Measurements from ENCODE around the gene ALDH7A1. TPM values are rescaled to one million over a fixed set of nuclear protein-coding genes. Genes with fewer than 3 reads are reported as not detected.

ALDH7A1 gene
- total and polyA plus RNA-seq, 2 experiments from 2014 or later = 65.2 to 121 TPM

- H3K36me3 ChIP-seq = peaks cover 60% of the 10 kb centered on the region
- no peaks in the 10 kb centered on the region for H3K27me3 ChIP-seq
- H3K4me3 ChIP-seq = no peak overlapping the region
- H3K9me3 ChIP-seq (ENCODE audit: low read depth) = no peaks in the 10 kb centered on the region
- TF ChIP-seq CTCF (IDR thresholded peaks at IDR 0.05; ENCODE audit: low read depth, low read length) = no peak
- DNase-seq (ENCODE audit: low read depth in 1 of 2, low spot score in 1 of 2) = no peak
- H3K4me1 ChIP-seq (ENCODE audit: low read depth) = no peaks in the 10 kb centered on the region
- H3K27ac ChIP-seq = no peak overlapping the region
Observed at GRCh38 chr5:126579716-126580115, 15.3 kb downstream of the ALDH7A1 start.

GRCh38 chr5:126577415-126577814 lies 17.6 kb downstream of the ALDH7A1 start:
- peaks cover 46% of the 10 kb centered on the region for H3K36me3 ChIP-seq
- TF ChIP-seq CTCF (IDR thresholded peaks at IDR 0.05; ENCODE audit: low read depth, low read length) = no peak

GRCh38 chr5:126576974-126577373 lies 18.0 kb downstream of the ALDH7A1 start:
- no peak for DNase-seq (ENCODE audit: low read depth in 1 of 2, low spot score in 1 of 2)
- Histone ChIP-seq H3K4me3 (no peak overlapping the region), H3K27ac (no peak overlapping the region), H3K4me1 (ENCODE audit: low read depth) (no peaks in the 10 kb centered on the region), H3K36me3 (peaks cover 44% of the 10 kb centered on the region), H3K9me3 (ENCODE audit: low read depth) (no peaks in the 10 kb centered on the region), H3K27me3 (no peaks in the 10 kb centered on the region)
- no peak for TF ChIP-seq CTCF (IDR thresholded peaks at IDR 0.05; ENCODE audit: low read depth, low read length)

More at GRCh38 chr5:126577415-126577814, 17.6 kb downstream of the ALDH7A1 start:
- H3K27me3 ChIP-seq = no peaks in the 10 kb centered on the region
- no peaks in the 10 kb centered on the region for H3K4me1 ChIP-seq (ENCODE audit: low read depth)
- H3K9me3 ChIP-seq (ENCODE audit: low read depth) = no peaks in the 10 kb centered on the region
- H3K27ac ChIP-seq = no peak overlapping the region
- DNase-seq (ENCODE audit: low read depth in 1 of 2, low spot score in 1 of 2) = no peak
- H3K4me3 ChIP-seq = no peak overlapping the region

GRCh38 chr5:126575644-126576043 lies 19.4 kb downstream of the ALDH7A1 start:
- Histone ChIP-seq H3K9me3 (ENCODE audit: low read depth) (no peaks in the 10 kb centered on the region), H3K27me3 (no peaks in the 10 kb centered on the region), H3K4me3 (no peak overlapping the region), H3K36me3 (peaks cover 37% of the 10 kb centered on the region), H3K4me1 (ENCODE audit: low read depth) (no peaks in the 10 kb centered on the region), H3K27ac (peak overlapping the region; percentile 43)
- TF ChIP-seq CTCF (IDR thresholded peaks at IDR 0.05; ENCODE audit: low read depth, low read length) = no peak
- no peak for DNase-seq (ENCODE audit: low read depth in 1 of 2, low spot score in 1 of 2)

- Histone ChIP-seq H3K27me3 (no peaks in the 10 kb centered on the region), H3K4me1 (ENCODE audit: low read depth) (no peaks in the 10 kb centered on the region), H3K4me3 (no peak overlapping the region), H3K27ac (no peak overlapping the region), H3K9me3 (ENCODE audit: low read depth) (no peaks in the 10 kb centered on the region), H3K36me3 (peaks cover 47% of the 10 kb centered on the region)
- TF ChIP-seq CTCF (IDR thresholded peaks at IDR 0.05; ENCODE audit: low read depth, low read length) = no peak
- no peak for DNase-seq (ENCODE audit: low read depth in 1 of 2, low spot score in 1 of 2)
Observed at GRCh38 chr5:126568206-126568755, 26.7 kb downstream of the ALDH7A1 start.
